Measurements from ENCODE around the gene GJB1.

Gene GJB1

DNA sequence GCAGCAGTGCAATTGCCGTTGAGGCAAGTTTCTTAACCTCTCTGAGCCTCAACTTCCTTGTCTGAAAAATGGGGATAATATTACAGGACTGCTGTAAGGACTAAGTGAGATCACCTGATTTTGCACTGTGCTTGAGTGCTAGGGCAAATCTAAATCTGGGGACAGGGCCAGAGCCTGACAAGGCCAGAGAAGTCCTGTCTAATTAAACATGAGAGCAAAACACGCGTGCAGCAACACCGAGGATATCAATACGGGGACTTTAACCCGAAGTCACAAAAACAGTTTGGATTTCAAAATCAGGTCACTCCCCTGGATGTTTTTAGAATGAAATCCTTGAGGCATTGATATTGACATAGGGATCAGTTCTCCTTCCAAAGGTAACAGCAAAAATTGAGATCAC is 5.7 kb upstream of the GJB1 start:
- Histone ChIP-seq H3K36me3 (ENCODE audit: control insufficient read depth, insufficient read depth, low read length) (no peaks in the 10 kb centered on the region), H3K9me3 (ENCODE audit: control insufficient read depth, insufficient read depth, low read length) (no peaks in the 10 kb centered on the region), H3K4me1 (ENCODE audit: control insufficient read depth, insufficient read depth, low read length) (no peaks in the 10 kb centered on the region), H3K27me3 (ENCODE audit: control insufficient read depth, insufficient read depth, low read length) (no peaks in the 10 kb centered on the region), H3K9ac (ENCODE audit: low read depth, low read length) (no peak overlapping the region), H3K4me3 (ENCODE audit: low read depth, low read length) (no peak overlapping the region)

DNA sequence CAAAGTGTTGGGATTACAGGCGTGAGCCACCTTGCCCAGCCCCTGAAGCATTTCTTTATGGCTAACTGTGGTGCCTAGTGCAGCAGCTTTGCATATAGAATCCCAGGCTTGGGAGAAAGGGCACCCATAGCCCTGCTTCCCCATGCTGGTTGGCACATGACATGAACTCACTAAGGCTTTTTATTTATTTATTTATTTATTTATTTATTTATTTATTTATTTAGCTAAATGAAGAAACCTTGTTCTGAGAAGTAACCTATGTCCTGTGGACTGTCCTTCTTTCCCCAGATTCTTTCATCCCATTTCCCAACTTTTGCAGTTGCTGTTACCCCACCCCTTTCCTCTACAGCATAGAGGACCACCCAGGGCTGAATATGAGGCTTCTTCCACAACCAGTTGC is 1.9 kb upstream of the GJB1 start:
- no peaks in the 10 kb centered on the region for H3K9me3 ChIP-seq (ENCODE audit: control insufficient read depth, insufficient read depth, low read length)
- H3K9ac ChIP-seq (ENCODE audit: low read depth, low read length): no peak overlapping the region
- H3K27me3 ChIP-seq (ENCODE audit: control insufficient read depth, insufficient read depth, low read length): no peaks in the 10 kb centered on the region
- peaks cover 6% of the 10 kb centered on the region for H3K4me1 ChIP-seq (ENCODE audit: control insufficient read depth, insufficient read depth, low read length)
- no peak overlapping the region for H3K4me3 ChIP-seq (ENCODE audit: low read depth, low read length)
- no peaks in the 10 kb centered on the region for H3K36me3 ChIP-seq (ENCODE audit: control insufficient read depth, insufficient read depth, low read length)

DNA sequence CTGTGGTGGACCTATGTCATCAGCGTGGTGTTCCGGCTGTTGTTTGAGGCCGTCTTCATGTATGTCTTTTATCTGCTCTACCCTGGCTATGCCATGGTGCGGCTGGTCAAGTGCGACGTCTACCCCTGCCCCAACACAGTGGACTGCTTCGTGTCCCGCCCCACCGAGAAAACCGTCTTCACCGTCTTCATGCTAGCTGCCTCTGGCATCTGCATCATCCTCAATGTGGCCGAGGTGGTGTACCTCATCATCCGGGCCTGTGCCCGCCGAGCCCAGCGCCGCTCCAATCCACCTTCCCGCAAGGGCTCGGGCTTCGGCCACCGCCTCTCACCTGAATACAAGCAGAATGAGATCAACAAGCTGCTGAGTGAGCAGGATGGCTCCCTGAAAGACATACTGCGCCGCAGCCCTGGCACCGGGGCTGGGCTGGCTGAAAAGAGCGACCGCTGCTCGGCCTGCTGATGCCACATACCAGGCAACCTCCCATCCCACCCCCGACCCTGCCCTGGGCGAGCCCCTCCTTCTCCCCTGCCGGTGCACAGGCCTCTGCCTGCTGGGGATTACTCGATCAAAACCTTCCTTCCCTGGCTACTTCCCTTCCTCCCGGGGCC is 1.2 kb downstream of the GJB1 start:
- Histone ChIP-seq H3K4me1 (ENCODE audit: control insufficient read depth, insufficient read depth, low read length) (peaks cover 6% of the 10 kb centered on the region), H3K9me3 (ENCODE audit: control insufficient read depth, insufficient read depth, low read length) (no peaks in the 10 kb centered on the region), H3K9ac (ENCODE audit: low read depth, low read length) (no peak overlapping the region), H3K4me3 (ENCODE audit: low read depth, low read length) (no peak overlapping the region), H3K27me3 (ENCODE audit: control insufficient read depth, insufficient read depth, low read length) (no peaks in the 10 kb centered on the region), H3K36me3 (ENCODE audit: control insufficient read depth, insufficient read depth, low read length) (no peaks in the 10 kb centered on the region)

DNA sequence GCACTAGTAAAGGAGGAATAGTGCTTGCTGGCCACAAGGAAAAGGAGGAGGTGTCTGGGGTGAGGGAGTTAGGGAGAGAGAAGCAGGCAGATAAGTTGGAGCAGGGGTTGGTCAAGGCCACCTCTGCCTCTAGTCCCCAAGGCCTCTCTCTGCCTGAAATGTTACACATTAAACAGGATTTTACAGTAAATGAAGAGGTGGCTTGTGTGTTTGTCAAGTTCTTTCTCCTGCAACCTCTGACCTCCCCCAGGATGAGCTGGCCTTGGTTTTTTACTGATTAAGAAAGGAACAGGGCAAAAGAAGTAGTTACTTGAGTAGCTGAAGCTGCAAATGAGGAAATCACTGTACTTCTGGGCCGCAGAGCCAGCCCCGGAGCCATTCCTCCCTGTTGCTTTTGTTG is 2.0 kb downstream of the GJB1 start:
- Histone ChIP-seq H3K4me1 (ENCODE audit: control insufficient read depth, insufficient read depth, low read length) (peaks cover 6% of the 10 kb centered on the region), H3K9ac (ENCODE audit: low read depth, low read length) (no peak overlapping the region)

DNA sequence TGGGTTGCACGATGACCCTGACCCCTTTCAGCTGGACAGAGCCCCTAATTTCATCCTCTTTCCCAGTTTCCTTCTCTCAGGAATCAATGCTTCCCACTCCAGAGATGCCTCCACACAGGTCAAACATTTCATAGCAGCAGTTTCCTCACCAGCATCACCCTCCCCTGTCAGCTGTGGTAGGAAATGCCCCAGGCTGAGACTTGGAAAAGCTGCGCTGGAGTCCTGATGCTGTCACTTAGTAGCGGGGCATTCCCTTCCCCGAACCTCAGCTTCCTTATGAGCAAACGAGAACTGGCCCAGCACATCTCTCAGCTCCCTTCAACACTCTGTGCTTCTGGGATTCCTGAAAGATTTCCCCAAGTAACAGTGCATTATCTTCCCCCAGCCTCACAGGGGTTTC is 2.7 kb downstream of the GJB1 start:
- Histone ChIP-seq H3K36me3 (ENCODE audit: control insufficient read depth, insufficient read depth, low read length) (no peaks in the 10 kb centered on the region), H3K4me3 (ENCODE audit: low read depth, low read length) (no peak overlapping the region), H3K9me3 (ENCODE audit: control insufficient read depth, insufficient read depth, low read length) (peaks cover 4% of the 10 kb centered on the region), H3K27me3 (ENCODE audit: control insufficient read depth, insufficient read depth, low read length) (no peaks in the 10 kb centered on the region), H3K4me1 (ENCODE audit: control insufficient read depth, insufficient read depth, low read length) (peaks cover 6% of the 10 kb centered on the region), H3K9ac (ENCODE audit: low read depth, low read length) (no peak overlapping the region)

More for the DNA sequence above, 2.0 kb downstream of the GJB1 start:
- Histone ChIP-seq H3K9me3 (ENCODE audit: control insufficient read depth, insufficient read depth, low read length) (peaks cover 4% of the 10 kb centered on the region), H3K36me3 (ENCODE audit: control insufficient read depth, insufficient read depth, low read length) (no peaks in the 10 kb centered on the region), H3K4me3 (ENCODE audit: low read depth, low read length) (no peak overlapping the region), H3K27me3 (ENCODE audit: control insufficient read depth, insufficient read depth, low read length) (no peaks in the 10 kb centered on the region)

DNA sequence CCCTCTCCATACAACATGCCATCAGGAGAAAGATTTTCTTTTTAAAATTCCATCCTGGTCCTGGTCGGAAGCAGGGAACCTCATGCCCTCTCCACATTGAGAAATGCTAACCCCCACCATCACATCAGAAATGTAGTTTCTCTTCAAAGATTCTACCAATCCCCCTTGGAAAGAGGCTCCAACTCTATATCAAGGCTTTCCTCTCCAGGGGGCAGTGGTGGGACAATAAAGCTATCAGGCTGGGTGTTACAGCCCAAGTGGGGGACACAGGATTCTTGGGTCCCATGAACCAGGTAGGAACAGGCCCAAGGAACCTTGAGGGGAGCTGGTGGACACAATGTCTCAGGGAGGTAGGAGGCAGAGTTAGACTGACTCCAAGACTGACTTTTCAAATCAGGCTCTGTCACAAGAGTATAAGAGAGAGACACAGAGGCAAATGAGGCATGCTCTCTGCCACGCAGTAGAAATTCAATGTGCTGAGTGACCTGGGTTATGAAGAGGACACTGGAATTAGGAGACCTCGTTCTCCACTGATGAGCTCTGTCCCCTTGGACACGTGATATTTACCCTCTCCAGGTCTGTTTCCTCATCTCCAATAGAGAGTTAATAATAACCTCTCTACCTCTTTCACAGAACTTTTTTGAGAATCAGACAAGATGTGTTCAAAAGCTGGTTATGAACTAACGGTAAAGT is 4.5 kb downstream of the GJB1 start:
- H3K4me1 ChIP-seq (ENCODE audit: control insufficient read depth, insufficient read depth, low read length): peaks cover 6% of the 10 kb centered on the region
- H3K36me3 ChIP-seq (ENCODE audit: control insufficient read depth, insufficient read depth, low read length): no peaks in the 10 kb centered on the region
- no peaks in the 10 kb centered on the region for H3K27me3 ChIP-seq (ENCODE audit: control insufficient read depth, insufficient read depth, low read length)
- H3K4me3 ChIP-seq (ENCODE audit: low read depth, low read length): no peak overlapping the region
- H3K9ac ChIP-seq (ENCODE audit: low read depth, low read length): no peak overlapping the region
- peaks cover 4% of the 10 kb centered on the region for H3K9me3 ChIP-seq (ENCODE audit: control insufficient read depth, insufficient read depth, low read length)

DNA sequence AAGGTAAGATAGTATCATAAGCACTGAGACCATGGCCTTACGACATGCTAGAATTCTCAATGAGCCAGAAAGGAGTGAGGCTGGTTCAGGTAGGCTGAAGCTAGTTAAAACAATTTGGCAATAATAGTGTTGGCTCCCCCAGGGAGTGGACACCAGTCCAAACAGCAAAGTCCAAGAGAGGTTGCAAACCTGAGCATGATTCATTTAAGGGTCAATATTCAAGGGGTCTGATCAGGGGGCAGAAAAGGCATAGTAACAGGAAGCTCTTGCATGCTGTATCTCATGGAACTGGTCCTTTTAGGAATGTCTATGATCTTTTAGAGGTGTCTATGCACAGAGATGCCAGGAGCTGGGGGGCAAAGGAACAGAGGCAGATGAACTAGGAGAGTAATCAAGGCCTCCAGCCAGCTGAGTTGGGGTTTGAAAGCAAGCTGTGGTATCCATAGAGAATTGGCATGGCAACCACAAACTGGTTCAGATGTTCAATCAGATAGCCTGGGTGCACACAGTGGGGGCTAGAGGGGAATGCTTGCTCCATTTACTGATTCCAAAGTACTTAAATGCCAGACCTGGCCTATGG is 5.1 kb downstream of the GJB1 start:
- no peaks in the 10 kb centered on the region for H3K27me3 ChIP-seq (ENCODE audit: control insufficient read depth, insufficient read depth, low read length)
- no peak overlapping the region for H3K9ac ChIP-seq (ENCODE audit: low read depth, low read length)
- no peak overlapping the region for H3K4me3 ChIP-seq (ENCODE audit: low read depth, low read length)
- H3K9me3 ChIP-seq (ENCODE audit: control insufficient read depth, insufficient read depth, low read length): peaks cover 4% of the 10 kb centered on the region
- H3K4me1 ChIP-seq (ENCODE audit: control insufficient read depth, insufficient read depth, low read length): peaks cover 6% of the 10 kb centered on the region
- no peaks in the 10 kb centered on the region for H3K36me3 ChIP-seq (ENCODE audit: control insufficient read depth, insufficient read depth, low read length)

DNA sequence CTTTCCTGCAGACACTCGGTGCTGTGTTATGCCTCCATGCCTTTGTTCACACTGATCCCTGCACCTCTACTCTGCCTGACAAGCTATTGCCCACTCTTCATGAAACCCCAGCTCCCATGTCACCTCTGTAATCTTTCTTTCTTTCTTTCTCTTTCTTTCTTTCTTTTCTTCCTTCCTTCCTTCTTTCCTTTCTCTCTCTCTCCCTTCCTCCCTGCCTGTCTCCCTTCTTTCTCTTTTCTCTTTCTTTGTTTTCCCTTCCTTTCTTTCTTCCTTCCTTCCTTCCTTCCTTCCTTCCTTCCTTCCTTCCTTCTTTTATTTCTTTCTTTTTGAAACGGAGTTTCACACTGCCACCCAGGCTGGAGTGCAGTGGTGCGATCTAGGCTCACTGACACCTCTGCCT is 12.5 kb downstream of the GJB1 start:
- Histone ChIP-seq H3K9ac (ENCODE audit: low read depth, low read length) (no peak overlapping the region), H3K27me3 (ENCODE audit: control insufficient read depth, insufficient read depth, low read length) (no peaks in the 10 kb centered on the region), H3K36me3 (ENCODE audit: control insufficient read depth, insufficient read depth, low read length) (no peaks in the 10 kb centered on the region), H3K4me3 (ENCODE audit: low read depth, low read length) (no peak overlapping the region), H3K4me1 (ENCODE audit: control insufficient read depth, insufficient read depth, low read length) (no peaks in the 10 kb centered on the region), H3K9me3 (ENCODE audit: control insufficient read depth, insufficient read depth, low read length) (no peaks in the 10 kb centered on the region)

DNA sequence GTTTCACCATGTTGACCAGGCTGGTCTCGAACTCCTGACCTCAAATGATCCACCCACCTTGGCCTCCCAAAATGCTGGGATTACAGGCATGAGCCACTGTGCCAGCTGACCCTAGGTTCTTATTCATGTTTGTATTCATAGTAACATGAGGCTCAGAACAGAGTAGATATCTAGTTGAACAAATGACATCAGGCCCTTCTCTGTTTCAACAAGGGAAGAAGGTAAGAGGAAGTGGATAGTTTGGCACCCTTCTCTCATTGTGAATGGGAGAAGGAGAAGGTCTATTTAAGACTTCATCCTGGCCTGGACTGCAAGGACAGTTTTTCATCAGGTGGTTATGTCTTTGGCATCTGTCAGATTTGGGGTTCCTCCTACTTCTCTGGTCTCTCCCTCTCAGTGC is 13.8 kb downstream of the GJB1 start:
- peaks cover 3% of the 10 kb centered on the region for H3K36me3 ChIP-seq (ENCODE audit: control insufficient read depth, insufficient read depth, low read length)
- H3K4me1 ChIP-seq (ENCODE audit: control insufficient read depth, insufficient read depth, low read length): no peaks in the 10 kb centered on the region
- H3K27me3 ChIP-seq (ENCODE audit: control insufficient read depth, insufficient read depth, low read length): no peaks in the 10 kb centered on the region
- H3K4me3 ChIP-seq (ENCODE audit: low read depth, low read length): no peak overlapping the region
- H3K9me3 ChIP-seq (ENCODE audit: control insufficient read depth, insufficient read depth, low read length): no peaks in the 10 kb centered on the region
- no peak overlapping the region for H3K9ac ChIP-seq (ENCODE audit: low read depth, low read length)

DNA sequence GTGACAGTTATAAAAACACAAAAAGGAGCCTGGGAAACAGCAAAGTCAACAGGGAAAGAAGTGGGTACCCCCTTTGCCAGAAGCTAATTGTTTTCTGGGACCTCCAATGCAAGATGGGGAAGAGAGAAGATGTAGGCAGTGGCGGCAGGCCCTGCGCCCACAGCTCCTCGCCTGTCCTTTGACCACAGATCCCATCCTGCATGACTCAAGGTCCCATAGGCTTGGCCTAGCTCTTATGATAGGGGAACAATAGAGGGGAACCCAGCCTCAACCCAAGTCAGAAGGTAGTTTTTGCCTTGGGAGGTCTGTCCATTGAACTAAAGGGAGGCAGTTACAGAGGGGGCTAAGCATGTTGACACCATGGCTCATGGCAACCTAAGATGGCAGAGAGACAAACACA is 16.8 kb downstream of the GJB1 start:
- no peak overlapping the region for H3K9ac ChIP-seq (ENCODE audit: low read depth, low read length)
- H3K4me1 ChIP-seq (ENCODE audit: control insufficient read depth, insufficient read depth, low read length): no peaks in the 10 kb centered on the region
- no peaks in the 10 kb centered on the region for H3K27me3 ChIP-seq (ENCODE audit: control insufficient read depth, insufficient read depth, low read length)
- no peaks in the 10 kb centered on the region for H3K9me3 ChIP-seq (ENCODE audit: control insufficient read depth, insufficient read depth, low read length)
- peaks cover 22% of the 10 kb centered on the region for H3K36me3 ChIP-seq (ENCODE audit: control insufficient read depth, insufficient read depth, low read length)
- H3K4me3 ChIP-seq (ENCODE audit: low read depth, low read length): no peak overlapping the region

DNA sequence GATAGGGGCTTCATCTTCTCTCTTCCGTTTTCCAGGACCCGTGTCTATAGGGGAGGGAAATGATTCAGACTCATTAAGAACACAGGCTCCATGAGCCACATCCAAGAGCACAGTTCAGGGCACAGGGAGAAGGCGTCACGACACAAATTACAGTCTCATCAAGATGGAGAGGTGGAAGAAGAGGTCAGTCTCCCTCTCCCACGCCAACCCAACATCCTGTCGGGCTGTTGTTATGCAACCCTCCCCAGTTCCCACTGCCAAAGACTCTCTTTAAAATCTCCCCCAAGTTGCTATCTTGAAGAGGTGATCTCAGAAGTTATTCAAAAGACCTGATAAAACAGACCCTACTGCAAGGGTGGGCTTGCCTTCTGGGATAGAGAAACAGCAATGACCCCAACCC is 18.3 kb downstream of the GJB1 start:
- no peak overlapping the region for H3K4me3 ChIP-seq (ENCODE audit: low read depth, low read length)

More for the DNA sequence above, 18.3 kb downstream of the GJB1 start:
- Histone ChIP-seq H3K27me3 (ENCODE audit: control insufficient read depth, insufficient read depth, low read length) (no peaks in the 10 kb centered on the region), H3K9me3 (ENCODE audit: control insufficient read depth, insufficient read depth, low read length) (no peaks in the 10 kb centered on the region), H3K4me1 (ENCODE audit: control insufficient read depth, insufficient read depth, low read length) (no peaks in the 10 kb centered on the region), H3K36me3 (ENCODE audit: control insufficient read depth, insufficient read depth, low read length) (peaks cover 32% of the 10 kb centered on the region), H3K9ac (ENCODE audit: low read depth, low read length) (no peak overlapping the region)
